SK-N-SH (cell line): ENCODE results near the gene AFAP1. TPM values are rescaled to one million over a fixed set of nuclear protein-coding genes. Genes with fewer than 3 reads are reported as not detected.
A peak's percentile ranks its signal among the peaks of the same experiment; 100 is the strongest.

ENCODE experiments used
- CTCF ChIA-PET: fragments of 300-600, 350-600 bp; formaldehyde crosslinking; extraction: SDS; loops from one replicate; lab custom pipeline; 2021; lab: Yijun Ruan, JAX
- POLR2A ChIA-PET: fragments of 350-600 bp; sonication (Branson Sonifier 250); formaldehyde crosslinking; extraction: SDS; loops from one replicate; lab custom pipeline; 2020; ENCODE audit warnings: antibody characterized with exemption, inconsistent platforms; lab: Yijun Ruan, JAX
- DNase-seq: peaks from one replicate; pipeline ENCODE4 v3.0.0; 2012
- H2AFZ ChIP-seq: fragments of 200-600 bp; sonication (generic); 2 replicates; pipeline ENCODE4 v1.8.1; 2016; ENCODE audit warnings: antibody characterized with exemption, mild to moderate bottlenecking, low read depth
- H3F3A ChIP-seq: fragments of 200-600 bp; sonication (generic); replicated peaks from 2 replicates; pipeline ENCODE3; 2016; ENCODE audit warnings: antibody characterized with exemption, mild to moderate bottlenecking; ENCODE audit not compliant: insufficient read depth
- H3K27ac ChIP-seq, 2 experiments: fragments of 200-500 bp in 1 of 2; fragments of 200-600 bp in 1 of 2; sonication (Bioruptor generic) in 1 of 2; sonication (generic), shearing (Covaris generic) in 1 of 2; 2 replicates each; pipeline versions ENCODE4 v1.5.1 to v1.6.1; 2014 to 2016; ENCODE audit warnings: low read depth in 2 of 2, inconsistent platforms in 1 of 2, low read length in 1 of 2, mild to moderate bottlenecking in 1 of 2, mixed read lengths in 1 of 2
- H3K27me3 ChIP-seq: fragments of 200-600 bp; sonication (generic), shearing (Covaris generic); 2 replicates; pipeline ENCODE4 v1.6.1; 2016; ENCODE audit warnings: mixed run types; ENCODE audit not compliant: insufficient read depth
- H3K36me3 ChIP-seq, 2 experiments: fragments of 200-500 bp in 1 of 2; fragments of 200-600 bp in 1 of 2; sonication (Bioruptor generic) in 1 of 2; sonication (generic) in 1 of 2; replicated peaks in 1 of 2; 2 replicates each; pipeline versions ENCODE3 to v1.5.1; 2014 to 2016; ENCODE audit warnings: low read length in 1 of 2, mild to moderate bottlenecking in 1 of 2; ENCODE audit not compliant: insufficient read depth in 2 of 2, control insufficient read depth in 1 of 2
- H3K4me1 ChIP-seq, 2 experiments: fragments of 200-500 bp in 1 of 2; fragments of 200-600 bp in 1 of 2; sonication (Bioruptor generic) in 1 of 2; sonication (generic), shearing (Covaris generic) in 1 of 2; 2 replicates each; pipeline versions ENCODE4 v1.5.1 to v1.6.1; 2014 to 2016; ENCODE audit warnings: low read depth in 1 of 2, low read length in 1 of 2, mixed run types in 1 of 2; ENCODE audit not compliant: insufficient read depth in 2 of 2, control insufficient read depth in 1 of 2
- H3K4me2 ChIP-seq: fragments of 200-600 bp; sonication (generic), shearing (Covaris generic); 2 replicates; pipeline ENCODE4 v1.6.1; 2017; ENCODE audit warnings: mixed run types
- H3K4me3 ChIP-seq, 2 experiments: fragments of 200-500 bp in 1 of 2; fragments of 200-600 bp in 1 of 2; sonication (Bioruptor generic) in 1 of 2; sonication (generic), shearing (Covaris generic) in 1 of 2; 2 replicates each; pipeline versions ENCODE4 v1.5.1 to v1.8.1; 2014 to 2016; ENCODE audit warnings: low read depth in 2 of 2, inconsistent platforms in 1 of 2, low read length in 1 of 2, mild to moderate bottlenecking in 1 of 2, mixed read lengths in 1 of 2, moderate library complexity in 1 of 2
- H3K79me2 ChIP-seq: fragments of 200-600 bp; sonication (generic); 2 replicates; pipeline ENCODE4 v1.8.1; 2017; ENCODE audit warnings: mild to moderate bottlenecking; ENCODE audit not compliant: insufficient read depth
- H3K9ac ChIP-seq: fragments of 200-600 bp; sonication (generic); 2 replicates; pipeline ENCODE4 v1.6.1; 2017; ENCODE audit warnings: mixed run types
- H3K9me2 ChIP-seq: fragments of 200-600 bp; sonication (generic); 2 replicates; pipeline ENCODE4 v1.6.1; 2017; ENCODE audit warnings: mixed run types
- H3K9me3 ChIP-seq: fragments of 200-600 bp; sonication (generic); 2 replicates; pipeline ENCODE4 v1.6.1; 2017; ENCODE audit warnings: mixed run types, mild to moderate bottlenecking, moderate library complexity
- H4K20me1 ChIP-seq: fragments of 200-600 bp; sonication (generic); 2 replicates; pipeline ENCODE4 v1.6.1; 2017; ENCODE audit warnings: mild to moderate bottlenecking, mixed run types; ENCODE audit not compliant: insufficient read depth
- CHD2 ChIP-seq: fragments of 150-350 bp; IDR thresholded peaks from 2 replicates; pipeline ENCODE4 v1.6.1; 2018; ENCODE audit warnings: low read length; ENCODE audit not compliant: partially characterized antibody
- CTCF ChIP-seq: fragments of 200-600 bp; sonication (generic); IDR thresholded peaks from 2 replicates; pipeline ENCODE4 v1.6.1; 2017; ENCODE audit warnings: antibody characterized with exemption, mild to moderate bottlenecking, moderate library complexity
- ELF1 ChIP-seq: IDR thresholded peaks from 2 replicates; pipeline ENCODE4 v1.4.0; 2012
- EP300 ChIP-seq, 2 experiments: IDR thresholded peaks; 2 replicates each; pipeline versions ENCODE4 v1.4.0 to v1.6.1; 2012; ENCODE audit warnings: borderline replicate concordance in 1 of 2, low read depth in 1 of 2, low read length in 1 of 2
- FOSL2 ChIP-seq: IDR thresholded peaks from 2 replicates; pipeline ENCODE4 v1.4.0; 2012; ENCODE audit warnings: low read depth, mild to moderate bottlenecking, moderate library complexity, borderline replicate concordance
- GABPA ChIP-seq: IDR thresholded peaks from 2 replicates; pipeline ENCODE4 v1.4.0; 2012; ENCODE audit warnings: low read depth, mild to moderate bottlenecking
- JUND ChIP-seq: IDR thresholded peaks from 2 replicates; pipeline ENCODE4 v1.4.0; 2012
- MAX ChIP-seq: IDR thresholded peaks from 2 replicates; pipeline ENCODE4 v1.4.0; 2012; ENCODE audit warnings: low read depth
- MEF2A ChIP-seq: IDR thresholded peaks from 2 replicates; pipeline ENCODE4 v1.4.0; 2012; ENCODE audit warnings: low read depth, borderline replicate concordance
- MXI1 ChIP-seq: IDR thresholded peaks from 2 replicates; pipeline ENCODE4 v1.6.1; 2012; ENCODE audit warnings: mild to moderate bottlenecking, low read depth, low read length, improper control_type of control experiment
- NFIC ChIP-seq: IDR thresholded peaks from 2 replicates; pipeline ENCODE4 v1.4.0; 2012; ENCODE audit warnings: borderline replicate concordance
- RAD21 ChIP-seq: IDR thresholded peaks from 2 replicates; pipeline ENCODE4 v1.6.1; 2012; ENCODE audit warnings: mild to moderate bottlenecking, low read length
- RCOR1 ChIP-seq: fragments of 150-350 bp; IDR thresholded peaks from 2 replicates; pipeline ENCODE4 v1.6.1; 2017; ENCODE audit warnings: antibody characterized with exemption, low read length
- RXRA ChIP-seq: IDR thresholded peaks from 2 replicates; pipeline ENCODE4 v1.4.0; 2012; ENCODE audit warnings: low read depth, mild to moderate bottlenecking, borderline replicate concordance
- SIN3A ChIP-seq: IDR thresholded peaks from 2 replicates; pipeline ENCODE4 v1.6.1; 2012; ENCODE audit warnings: low read depth, mild to moderate bottlenecking, low read length, moderate library complexity, borderline replicate concordance
- SMC3 ChIP-seq: IDR thresholded peaks from 2 replicates; pipeline ENCODE4 v1.6.1; 2012; ENCODE audit warnings: low read depth, low read length, improper control_type of control experiment
- TAF1 ChIP-seq: IDR thresholded peaks from 2 replicates; pipeline ENCODE4 v1.6.1; 2012; ENCODE audit warnings: low read depth, mild to moderate bottlenecking, low read length, moderate library complexity, borderline replicate concordance
- TCF12 ChIP-seq: IDR thresholded peaks from 2 replicates; pipeline ENCODE4 v1.4.0; 2012
- USF1 ChIP-seq: IDR thresholded peaks from 2 replicates; pipeline ENCODE4 v1.4.0; 2012; ENCODE audit warnings: low read depth, borderline replicate concordance
- USF2 ChIP-seq: fragments of 150-350 bp; IDR thresholded peaks from 2 replicates; pipeline ENCODE4 v1.6.1; 2017; ENCODE audit warnings: antibody characterized with exemption, low read length, low read depth, borderline replicate concordance
- WGBS: methylation state at CpG from one replicate; pipeline ENCODE4 v1.1.6; 2017; ENCODE audit warnings: low lambda C conversion rate; 5-methylcytosine and 5-hydroxymethylcytosine counted together
- polyA plus RNA-seq, 3 experiments: library from polyadenylated mRNA; depleted of rRNA; stranded (reverse); fragments of >200 nt; gene quantifications; 2 replicates each; pipeline ENCODE4 v1.2.3, GENCODE V29; 2012

The AFAP1 gene
- polyA plus RNA-seq, 1 of the 3 experiments (the other 2 are of a cell fraction), result 67.9 TPM

- peak overlapping the region; percentile 67 for H3K9ac ChIP-seq
These were observed 110.8 kb downstream of the AFAP1 start for GRCh38 chr4:7828793-7829301.

More at GRCh38 chr4:7828793-7829301, 110.8 kb downstream of the AFAP1 start:
- WGBS, result 74% methylated on average over 6 of the region's 6 CpGs
- POLR2A ChIA-PET, result no interaction called here
- no peaks in the 10 kb centered on the region for H4K20me1 ChIP-seq
- H2AFZ ChIP-seq, result no peak overlapping the region
- H3K79me2 ChIP-seq, result peaks cover 97% of the 10 kb centered on the region
- CTCF ChIA-PET, result interaction anchor here (0.9 to 17.8 kb wide), 3 partner anchors 11 to 24 kb away, joined by 3 to 228 read pairs (median 6); no protein-coding TSS in a partner anchor
- H3K27ac ChIP-seq, result peak overlapping the region; percentile 80 to 99
- no peak for TF ChIP-seq RAD21
- no peak for TF ChIP-seq CTCF
- no peak for TF ChIP-seq SMC3
- TF ChIP-seq MXI1, result no peak
- TF ChIP-seq RCOR1, result no peak
- no peak for TF ChIP-seq NFIC
- no peak for TF ChIP-seq TAF1
- TF ChIP-seq JUND, result no peak
- no peak for TF ChIP-seq CHD2
- no peak for TF ChIP-seq MEF2A
- TF ChIP-seq RXRA, result no peak
- TF ChIP-seq USF1, result no peak
- TF ChIP-seq SIN3A, result no peak
- TF ChIP-seq EP300 (IDR thresholded peaks at IDR 0.05; ENCODE audit: borderline replicate concordance in 1 of 2, low read depth in 1 of 2, low read length in 1 of 2), result no peak
- TF ChIP-seq GABPA, result no peak
- no peak for TF ChIP-seq USF2
- no peak for TF ChIP-seq FOSL2
- no peak for TF ChIP-seq MAX
- no peak for TF ChIP-seq ELF1
- TF ChIP-seq TCF12, result no peak
- peaks cover 66% of the 10 kb centered on the region for H3F3A ChIP-seq
- no peaks in the 10 kb centered on the region for H3K9me3 ChIP-seq
- no peaks in the 10 kb centered on the region for H3K27me3 ChIP-seq
- no peak overlapping the region for H3K4me3 ChIP-seq
- peak overlapping the region; percentile 46 for H3K4me2 ChIP-seq
- peaks cover 46 to 55% of the 10 kb centered on the region in 2 experiments for H3K4me1 ChIP-seq
- H3K36me3 ChIP-seq, result peaks cover 42 to 71% of the 10 kb centered on the region in 2 experiments
- no peaks in the 10 kb centered on the region for H3K9me2 ChIP-seq
- no peak for DNase-seq
